ENCODE measurements around the gene MTARC2. TPM values are rescaled to one million over a fixed set of nuclear protein-coding genes. Genes with fewer than 3 reads are reported as not detected.

Gene MTARC2
- total RNA-seq, 1 experiment from 2014 or later = 13.3 TPM

DNA sequence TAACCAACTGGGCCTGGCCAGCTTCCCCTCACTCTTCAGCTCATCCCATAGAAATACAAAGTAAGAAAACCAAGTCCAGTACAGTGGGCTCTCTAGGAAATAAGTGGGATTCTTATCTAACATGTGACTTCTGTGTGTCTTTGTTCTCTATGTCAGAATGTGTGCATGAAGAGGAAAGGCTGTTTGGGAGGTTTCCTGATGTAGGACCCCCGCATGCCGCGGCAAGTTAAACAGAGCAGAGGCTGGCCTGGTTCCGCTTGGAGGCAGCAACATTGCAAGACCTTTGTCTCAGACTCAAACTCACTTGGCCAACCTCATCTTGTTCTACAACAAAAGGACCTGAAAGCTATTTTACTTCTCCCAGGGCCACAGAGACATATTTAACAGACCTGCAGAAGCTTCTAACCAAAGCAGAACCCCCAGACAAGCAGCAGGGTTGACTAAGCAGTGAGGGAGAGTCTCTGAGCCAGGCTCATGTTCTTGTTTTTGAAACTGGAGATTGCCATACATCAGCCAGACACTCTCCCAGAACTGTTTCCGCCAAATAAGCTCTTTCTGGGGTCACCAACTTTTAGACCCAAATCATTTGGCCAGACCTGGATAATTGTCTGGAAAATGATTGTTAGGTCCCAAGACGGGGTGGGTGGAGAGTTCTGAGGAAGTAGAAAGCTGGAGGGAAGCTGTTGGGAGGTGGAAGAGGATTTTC is 6.2 kb downstream of the MTARC2 start:
- no peak overlapping the region for H2AFZ ChIP-seq (ENCODE audit: low read length)
- peaks cover 45% of the 10 kb centered on the region for H3K79me2 ChIP-seq (ENCODE audit: low read length)
- no peak for ATAC-seq
- H3K4me2 ChIP-seq (ENCODE audit: low read length) = no peak overlapping the region
- TF ChIP-seq EZH2 (IDR thresholded peaks at IDR 0.05; ENCODE audit: low read length, unreplicated experiment) (no peak), EZH2phosphoT487 (IDR thresholded peaks at IDR 0.05; ENCODE audit: borderline replicate concordance, low read length) (no peak)
- TF ChIP-seq, protein P1, sequence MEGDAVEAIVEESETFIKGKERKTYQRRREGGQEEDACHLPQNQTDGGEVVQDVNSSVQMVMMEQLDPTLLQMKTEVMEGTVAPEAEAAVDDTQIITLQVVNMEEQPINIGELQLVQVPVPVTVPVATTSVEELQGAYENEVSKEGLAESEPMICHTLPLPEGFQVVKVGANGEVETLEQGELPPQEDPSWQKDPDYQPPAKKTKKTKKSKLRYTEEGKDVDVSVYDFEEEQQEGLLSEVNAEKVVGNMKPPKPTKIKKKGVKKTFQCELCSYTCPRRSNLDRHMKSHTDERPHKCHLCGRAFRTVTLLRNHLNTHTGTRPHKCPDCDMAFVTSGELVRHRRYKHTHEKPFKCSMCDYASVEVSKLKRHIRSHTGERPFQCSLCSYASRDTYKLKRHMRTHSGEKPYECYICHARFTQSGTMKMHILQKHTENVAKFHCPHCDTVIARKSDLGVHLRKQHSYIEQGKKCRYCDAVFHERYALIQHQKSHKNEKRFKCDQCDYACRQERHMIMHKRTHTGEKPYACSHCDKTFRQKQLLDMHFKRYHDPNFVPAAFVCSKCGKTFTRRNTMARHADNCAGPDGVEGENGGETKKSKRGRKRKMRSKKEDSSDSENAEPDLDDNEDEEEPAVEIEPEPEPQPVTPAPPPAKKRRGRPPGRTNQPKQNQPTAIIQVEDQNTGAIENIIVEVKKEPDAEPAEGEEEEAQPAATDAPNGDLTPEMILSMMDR (conservative IDR thresholded peaks at IDR 0.05; ENCODE audit: low read depth, low read length) = no peak
- BruUV-seq (replicated peaks) = no TSS peak
- no peaks in the 10 kb centered on the region for H3K27me3 ChIP-seq (ENCODE audit: low read length)
- H3F3A ChIP-seq (ENCODE audit: low read length, unreplicated experiment) = no peaks in the 10 kb centered on the region
- H3K4me1 ChIP-seq (ENCODE audit: insufficient read depth, low read length) = peaks cover 19% of the 10 kb centered on the region
- H3K9ac ChIP-seq (ENCODE audit: low read length) = no peak overlapping the region
- H3K9me3 ChIP-seq (ENCODE audit: low read length) = no peaks in the 10 kb centered on the region
- ChIA-PET POLR2A (ENCODE audit: unreplicated experiment) (no interaction called here), CTCF (no interaction called here)
- no peak overlapping the region for H3K27ac ChIP-seq (ENCODE audit: low read length)
- no peaks in the 10 kb centered on the region for H3K9me2 ChIP-seq (replicated peaks; ENCODE audit: low read length)
- peaks cover 15% of the 10 kb centered on the region; the same call in 1 of the 2 replicates for H4K20me1 ChIP-seq (ENCODE audit: low read length)
- intact Hi-C loops (cut with micrococcal nuclease) = no loop called here
- no peak for DNase-seq
- peaks cover 16% of the 10 kb centered on the region for H3K36me3 ChIP-seq (ENCODE audit: low read depth, low read length)
- H3K4me3 ChIP-seq (ENCODE audit: low read length) = no peak overlapping the region

DNA sequence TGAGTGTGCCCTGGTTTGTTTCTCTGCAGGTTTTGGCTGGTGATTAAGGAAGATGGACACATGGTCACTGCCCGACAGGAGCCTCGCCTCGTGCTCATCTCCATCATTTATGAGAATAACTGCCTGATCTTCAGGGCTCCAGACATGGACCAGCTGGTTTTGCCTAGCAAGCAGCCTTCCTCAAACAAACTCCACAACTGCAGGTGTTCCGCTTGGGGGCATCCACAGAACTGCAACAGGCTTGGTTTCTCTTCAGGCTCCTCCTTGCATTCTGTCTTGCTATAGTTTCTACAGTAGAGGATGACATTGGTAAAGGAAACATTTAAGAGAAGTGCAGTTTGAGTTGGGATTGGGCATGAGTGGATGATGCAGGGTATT is 6.8 kb downstream of the MTARC2 start:
- POLR2A ChIA-PET (ENCODE audit: unreplicated experiment) = no interaction called here
- Histone ChIP-seq H4K20me1 (ENCODE audit: low read length) (peaks cover 15% of the 10 kb centered on the region; the same call in 1 of the 2 replicates), H3K79me2 (ENCODE audit: low read length) (peaks cover 40% of the 10 kb centered on the region), H3K36me3 (ENCODE audit: low read depth, low read length) (peaks cover 16% of the 10 kb centered on the region), H3K9me2 (replicated peaks; ENCODE audit: low read length) (no peaks in the 10 kb centered on the region), H3K4me3 (ENCODE audit: low read length) (no peak overlapping the region), H3K4me2 (ENCODE audit: low read length) (no peak overlapping the region), H3F3A (ENCODE audit: low read length, unreplicated experiment) (no peaks in the 10 kb centered on the region), H2AFZ (ENCODE audit: low read length) (no peak overlapping the region), H3K9me3 (ENCODE audit: low read length) (no peaks in the 10 kb centered on the region), H3K27ac (ENCODE audit: low read length) (no peak overlapping the region), H3K4me1 (ENCODE audit: insufficient read depth, low read length) (peaks cover 14% of the 10 kb centered on the region), H3K9ac (ENCODE audit: low read length) (no peak overlapping the region), H3K27me3 (ENCODE audit: low read length) (no peaks in the 10 kb centered on the region)
- no peak for ATAC-seq
- no peak for DNase-seq
- BruUV-seq (replicated peaks) = no TSS peak
- TF ChIP-seq, protein P1 (conservative IDR thresholded peaks at IDR 0.05; ENCODE audit: low read depth, low read length) = no peak
- TF ChIP-seq EZH2phosphoT487 (IDR thresholded peaks at IDR 0.05; ENCODE audit: borderline replicate concordance, low read length) (no peak), EZH2 (IDR thresholded peaks at IDR 0.05; ENCODE audit: low read length, unreplicated experiment) (no peak)
- intact Hi-C loops (cut with micrococcal nuclease) = no loop called here
- CTCF ChIA-PET = no interaction called here

DNA sequence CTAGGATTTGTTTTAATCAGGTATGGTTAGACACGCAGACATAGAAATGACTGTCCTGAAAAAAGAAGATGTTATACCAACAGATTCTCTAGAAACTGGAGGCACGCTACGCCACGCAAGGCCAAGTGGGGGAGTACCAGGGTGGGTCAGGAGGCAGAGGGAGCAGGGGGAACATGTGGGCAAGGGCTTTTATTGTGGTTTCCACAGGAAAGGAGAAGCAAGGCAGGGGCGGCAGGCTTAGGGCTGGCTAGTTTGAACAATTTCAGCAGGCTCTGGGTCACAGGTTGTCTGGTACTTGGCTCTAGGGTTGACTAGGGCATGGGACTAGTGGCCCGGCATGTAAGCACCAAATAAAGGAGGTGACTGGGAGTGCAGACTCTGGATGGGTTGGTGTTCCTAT is 7.2 kb downstream of the MTARC2 start:
- ATAC-seq = no peak
- CTCF ChIA-PET = no interaction called here
- intact Hi-C loops (cut with micrococcal nuclease) = no loop called here

More for the DNA sequence above, 7.2 kb downstream of the MTARC2 start:
- POLR2A ChIA-PET (ENCODE audit: unreplicated experiment) = no interaction called here
- H3K36me3 ChIP-seq (ENCODE audit: low read depth, low read length) = peaks cover 16% of the 10 kb centered on the region
- no peaks in the 10 kb centered on the region for H3K9me3 ChIP-seq (ENCODE audit: low read length)
- no peak overlapping the region for H3K27ac ChIP-seq (ENCODE audit: low read length)
- no peak for DNase-seq
- H3K4me3 ChIP-seq (ENCODE audit: low read length) = no peak overlapping the region
- peaks cover 9% of the 10 kb centered on the region for H3K4me1 ChIP-seq (ENCODE audit: insufficient read depth, low read length)
- H3K4me2 ChIP-seq (ENCODE audit: low read length) = no peak overlapping the region
- H3K9ac ChIP-seq (ENCODE audit: low read length) = no peak overlapping the region
- BruUV-seq (replicated peaks) = no TSS peak
- no peaks in the 10 kb centered on the region for H3K9me2 ChIP-seq (replicated peaks; ENCODE audit: low read length)
- TF ChIP-seq, protein P1 (conservative IDR thresholded peaks at IDR 0.05; ENCODE audit: low read depth, low read length) = no peak
- TF ChIP-seq EZH2 (IDR thresholded peaks at IDR 0.05; ENCODE audit: low read length, unreplicated experiment) (no peak), EZH2phosphoT487 (IDR thresholded peaks at IDR 0.05; ENCODE audit: borderline replicate concordance, low read length) (no peak)
- H3K79me2 ChIP-seq (ENCODE audit: low read length) = peaks cover 36% of the 10 kb centered on the region
- H3K27me3 ChIP-seq (ENCODE audit: low read length) = no peaks in the 10 kb centered on the region
- no peaks in the 10 kb centered on the region for H3F3A ChIP-seq (ENCODE audit: low read length, unreplicated experiment)
- H2AFZ ChIP-seq (ENCODE audit: low read length) = no peak overlapping the region
- H4K20me1 ChIP-seq (ENCODE audit: low read length) = peaks cover 14% of the 10 kb centered on the region; the same call in 1 of the 2 replicates

Data from PC-3 (cell line).